ENCODE results near the gene NAGA. TPM values are rescaled to one million over a fixed set of nuclear protein-coding genes. Genes with fewer than 3 reads are reported as not detected.

The NAGA gene
- 27.2 and 38.3 TPM in 2 replicates for total RNA-seq (ENCODE audit: low replicate concordance)

DNA sequence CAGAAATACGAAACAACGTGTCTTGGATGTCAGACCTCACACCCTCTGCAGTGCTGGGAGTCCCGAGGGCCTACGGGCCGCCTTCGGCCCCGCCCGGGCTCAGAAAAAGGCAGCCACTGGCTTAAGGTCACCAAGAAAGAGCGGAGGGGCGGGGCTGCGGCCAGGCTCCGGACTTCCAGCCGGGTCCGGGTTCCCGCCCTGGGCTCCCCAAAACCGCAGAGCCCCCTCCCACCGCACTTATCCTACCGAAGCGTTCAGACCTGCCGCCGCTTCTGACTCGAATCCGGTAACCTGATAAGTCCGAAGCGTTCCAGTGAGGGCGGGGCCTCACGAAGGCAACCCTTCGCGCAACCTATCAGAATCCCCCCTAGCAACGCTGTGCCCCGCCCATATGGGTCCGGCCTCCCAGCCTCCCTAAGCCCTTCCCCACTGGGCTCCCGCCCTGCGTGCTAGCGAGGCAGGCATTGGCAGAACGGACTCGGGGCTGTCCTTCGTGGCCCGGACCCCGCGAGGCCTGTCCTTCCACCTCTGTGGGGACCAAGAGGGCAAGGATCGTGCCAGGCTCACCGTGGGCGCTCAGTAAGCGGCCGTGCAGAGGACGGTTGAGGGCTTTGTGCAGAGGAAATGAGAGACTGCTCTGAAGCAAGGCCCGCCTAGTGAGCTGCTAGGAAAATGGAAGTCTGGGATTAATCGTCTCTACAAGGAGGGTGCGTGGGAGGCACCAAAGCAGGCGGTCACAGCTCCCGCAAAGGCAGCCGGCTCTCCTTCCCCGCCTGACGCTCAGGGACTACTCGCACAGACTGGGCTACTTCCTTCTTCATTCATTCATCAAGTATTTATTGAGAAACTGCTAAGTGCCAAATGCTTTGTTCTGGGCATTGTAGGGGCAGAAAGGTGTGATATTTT is at the start of gene NAGA:
Gene NAGA (minus strand): TSS at position 296 of the 906 bp plus-strand sequence. CDS start 515 bp downstream, outside the sequence.

DNA sequence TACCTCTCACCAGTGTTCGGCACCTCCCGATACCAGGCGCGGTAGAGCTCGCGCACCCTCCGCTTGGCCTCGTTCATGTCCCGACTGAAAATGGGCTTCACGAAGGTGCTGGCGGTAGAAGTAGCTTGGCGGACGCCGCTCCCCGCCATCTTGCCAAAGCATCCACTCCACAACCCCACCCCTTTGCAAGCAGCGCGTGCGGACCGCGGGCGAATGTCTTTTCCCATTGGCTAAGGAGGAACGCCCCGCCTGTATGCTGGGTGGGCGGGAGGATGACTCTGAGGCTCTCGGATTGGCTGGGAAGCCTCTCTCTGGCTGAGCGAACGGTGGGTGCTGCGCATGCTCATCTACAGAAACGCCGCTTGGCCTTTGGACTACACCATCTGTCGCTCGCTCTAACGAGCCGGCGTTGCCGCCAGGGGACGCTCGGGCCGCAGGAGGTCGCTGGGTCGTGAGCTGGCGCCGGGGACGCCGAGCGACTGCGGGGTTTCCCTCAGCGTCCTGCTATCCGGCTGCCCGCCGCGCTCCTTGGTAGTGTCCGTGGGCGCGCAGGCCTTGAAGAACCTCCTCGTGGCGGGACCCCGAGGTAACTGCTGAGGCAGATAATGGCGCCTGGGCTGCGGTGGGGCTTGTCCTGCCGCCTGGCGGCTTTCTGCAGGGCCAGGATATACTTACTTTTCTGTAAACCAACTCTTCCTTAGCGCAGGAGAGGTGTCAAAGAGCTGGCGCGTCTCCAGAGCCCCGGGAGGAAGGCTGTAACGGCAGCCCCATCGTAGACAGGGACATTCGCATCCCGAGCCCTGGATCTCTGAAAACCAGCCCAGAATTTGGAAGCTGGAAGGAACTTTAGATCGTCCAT is 20.2 kb upstream of the NAGA start, which contains the start of gene NDUFA6:
Gene NDUFA6 (minus strand): TSS at position 177 of the 859 bp plus-strand sequence. CDS start 28 bp downstream, at position 149.

DNA sequence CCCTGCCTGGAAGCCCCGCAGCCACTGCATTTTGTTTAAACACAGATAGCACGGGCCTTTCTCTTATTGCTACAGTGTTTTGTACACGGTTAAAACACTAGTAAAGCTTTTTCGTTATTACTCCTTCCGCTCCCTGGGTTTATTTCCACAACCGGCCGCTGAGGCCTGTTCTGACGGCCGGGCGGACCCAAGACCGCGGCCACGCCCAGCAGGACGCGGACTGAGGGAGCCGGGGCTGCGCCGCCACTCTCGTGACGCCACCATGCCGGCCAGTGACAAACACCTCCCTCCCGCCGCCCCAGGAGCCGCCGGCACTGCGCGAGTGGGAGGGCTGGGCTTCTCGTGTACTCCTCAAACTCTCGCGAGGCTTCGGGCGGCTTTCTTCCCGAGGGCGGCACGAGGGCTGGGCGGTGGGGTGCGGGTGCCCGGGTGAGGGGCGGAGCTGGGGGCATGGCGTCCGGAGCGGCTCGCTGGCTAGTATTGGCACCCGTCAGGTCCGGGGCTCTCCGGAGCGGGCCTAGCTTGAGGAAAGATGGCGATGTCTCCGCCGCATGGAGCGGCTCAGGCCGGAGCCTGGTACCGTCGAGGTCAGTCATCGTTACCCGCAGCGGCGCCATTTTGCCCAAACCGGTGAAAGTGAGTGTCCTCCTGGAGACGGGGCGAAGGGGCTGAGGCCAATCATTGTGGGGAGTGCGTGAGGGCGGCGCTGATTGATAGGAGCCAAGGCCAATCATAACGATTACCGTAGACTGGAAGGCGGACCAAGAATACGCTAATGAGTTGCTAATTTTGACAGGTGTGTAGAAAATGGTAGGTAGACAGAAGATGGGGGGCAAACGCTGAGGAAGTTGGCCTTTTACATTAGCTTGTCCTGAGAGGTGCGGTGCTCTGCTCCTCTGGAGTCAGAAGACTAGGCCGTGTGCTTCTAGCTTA is 9.0 kb upstream of the NAGA start, which contains the start of gene SMDT1:
Gene SMDT1 (plus strand): TSS at position 382 of the 933 bp plus-strand sequence. CDS start 69 bp downstream, at position 451.

DNA sequence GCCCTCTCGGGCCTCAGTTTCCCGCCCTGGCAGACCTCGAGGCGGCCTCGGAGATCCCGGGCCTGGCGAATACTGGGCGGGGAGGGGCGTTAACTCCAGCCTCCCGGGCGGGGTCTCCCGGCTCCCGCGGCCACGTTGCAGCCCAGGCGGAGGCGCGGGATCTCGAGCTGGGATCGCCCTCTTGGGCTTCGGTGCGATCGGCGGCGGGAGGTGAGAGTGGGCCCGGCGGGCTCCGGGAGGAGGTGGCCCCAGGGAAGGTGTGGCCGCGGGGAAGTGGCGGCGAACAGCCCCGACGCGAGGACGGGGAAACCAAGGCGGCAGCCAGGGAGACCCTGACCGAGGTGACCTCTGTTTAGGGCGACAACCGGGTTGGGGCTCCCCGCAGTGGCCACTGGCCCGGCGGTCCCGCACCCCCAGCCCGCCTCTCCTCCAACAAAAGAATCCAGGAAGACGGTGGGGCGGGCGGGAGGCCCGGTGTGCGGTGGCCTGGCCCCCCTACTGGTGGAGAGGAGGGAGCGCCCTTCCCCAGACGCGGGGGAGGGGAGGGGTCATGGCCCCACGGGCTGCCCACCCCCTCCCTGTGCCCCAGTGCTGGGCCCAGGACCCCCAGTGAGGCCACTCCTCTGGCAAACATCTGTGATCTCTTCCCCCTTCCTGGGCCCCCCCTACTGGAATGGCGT is 3.7 kb upstream of the NAGA start, which contains the start of gene PHETA2:
Gene PHETA2 (plus strand): TSS at position 117 of the 680 bp plus-strand sequence. CDS start 3,046 bp downstream, outside the sequence.

Other genes with a start within 250 kb of the NAGA start
- 30.1 and 48.3 TPM in 2 replicates for gene SREBF2, start 237.7 kb downstream of the NAGA start, total RNA-seq (ENCODE audit: low replicate concordance)
- gene SHISA8, start 155.7 kb downstream of the NAGA start, total RNA-seq (ENCODE audit: low replicate concordance), result not detected in 2 replicates
- not detected in 2 replicates for gene TNFRSF13C, start 144.0 kb downstream of the NAGA start, total RNA-seq (ENCODE audit: low replicate concordance)
- 0.70 and 9.2 TPM in 2 replicates for gene CENPM, start 123.7 kb downstream of the NAGA start, total RNA-seq (ENCODE audit: low replicate concordance)
- gene SEPTIN3, start 101.4 kb downstream of the NAGA start, total RNA-seq (ENCODE audit: low replicate concordance), result 0.35 TPM in 1 of 2 replicates, not detected in the other
- gene WBP2NL, start 72.0 kb downstream of the NAGA start, total RNA-seq (ENCODE audit: low replicate concordance), result 0.23 and 0.30 TPM in 2 replicates
- gene PHETA2, start 3.4 kb upstream of the NAGA start, total RNA-seq (ENCODE audit: low replicate concordance), result 11.6 and 19.4 TPM in 2 replicates
- 7.8 and 16.8 TPM in 2 replicates for gene SMDT1, start 8.9 kb upstream of the NAGA start, total RNA-seq (ENCODE audit: low replicate concordance)
- 61.3 and 63.1 TPM in 2 replicates for gene NDUFA6, start 20.0 kb upstream of the NAGA start, total RNA-seq (ENCODE audit: low replicate concordance)
- 0.12 and 0.15 TPM in 2 replicates for gene CYP2D6, start 60.0 kb upstream of the NAGA start, total RNA-seq (ENCODE audit: low replicate concordance)
- 14.5 and 15.6 TPM in 2 replicates for gene TCF20, start 199.8 kb upstream of the NAGA start, total RNA-seq (ENCODE audit: low replicate concordance)